Liver (tissue), 3 donors: ENCODE results near the gene RPP25L.

ENCODE experiments used
- CTCF ChIP-seq: fragments of 150-350 bp; IDR thresholded peaks from 2 replicates; pipeline ENCODE4 v1.5.1; 2017; ENCODE audit warnings: improper control_type of control experiment, low read depth, low read length; ENCODE audit not compliant: missing input control
- EGR1 ChIP-seq, 2 donors: IDR thresholded peaks; 2 replicates each; pipeline ENCODE4 v1.6.1; 2016 to 2018; ENCODE audit warnings: antibody characterized with exemption in 2 of 2, low read depth in 2 of 2
- FOXA1 ChIP-seq: IDR thresholded peaks from 2 replicates; pipeline ENCODE4 v1.6.1; 2016; ENCODE audit warnings: antibody characterized with exemption
- GABPA ChIP-seq, 2 donors: IDR thresholded peaks in 1 of 2; conservative IDR thresholded peaks in 1 of 2; 2 replicates each; pipeline ENCODE4 v1.6.1; 2016; ENCODE audit warnings: antibody characterized with exemption in 2 of 2, mild to moderate bottlenecking in 1 of 2, moderate library complexity in 1 of 2
- JUND ChIP-seq, 2 donors: IDR thresholded peaks; 2 replicates each; pipeline ENCODE4 v1.6.1; 2016; ENCODE audit warnings: antibody characterized with exemption in 2 of 2
- RAD21 ChIP-seq, 2 donors: IDR thresholded peaks; 2 replicates each; pipeline ENCODE4 v1.6.1; 2016; ENCODE audit warnings: antibody characterized with exemption in 2 of 2, mild to moderate bottlenecking in 2 of 2
- RXRA ChIP-seq, 2 donors: IDR thresholded peaks; 2 replicates each; pipeline ENCODE4 v1.6.1; 2017 to 2018; ENCODE audit warnings: antibody characterized with exemption in 2 of 2, mild to moderate bottlenecking in 1 of 2
- SP1 ChIP-seq: IDR thresholded peaks from 2 replicates; pipeline ENCODE4 v1.6.1; 2018; ENCODE audit warnings: antibody characterized with exemption, mild to moderate bottlenecking
- TAF1 ChIP-seq: conservative IDR thresholded peaks from 2 replicates; pipeline ENCODE4 v1.6.1; 2016; ENCODE audit warnings: antibody characterized with exemption, mild to moderate bottlenecking
- YY1 ChIP-seq: IDR thresholded peaks from 2 replicates; pipeline ENCODE4 v1.6.1; 2016; ENCODE audit warnings: antibody characterized with exemption, mild to moderate bottlenecking
- ZBTB33 ChIP-seq: IDR thresholded peaks from 2 replicates; pipeline ENCODE4 v1.6.1; 2016; ENCODE audit warnings: antibody characterized with exemption
- TF ChIP-seq, protein P1 (sequence below): IDR thresholded peaks from 2 replicates; pipeline ENCODE4 v1.6.1; 2016; ENCODE audit warnings: antibody characterized with exemption, mild to moderate bottlenecking
- TF ChIP-seq, protein P2 (sequence below): IDR thresholded peaks from 2 replicates; pipeline ENCODE4 v1.6.1; 2016; ENCODE audit warnings: antibody characterized with exemption
- donor health status: healthy.
- donor health status: healthy.

DNA sequence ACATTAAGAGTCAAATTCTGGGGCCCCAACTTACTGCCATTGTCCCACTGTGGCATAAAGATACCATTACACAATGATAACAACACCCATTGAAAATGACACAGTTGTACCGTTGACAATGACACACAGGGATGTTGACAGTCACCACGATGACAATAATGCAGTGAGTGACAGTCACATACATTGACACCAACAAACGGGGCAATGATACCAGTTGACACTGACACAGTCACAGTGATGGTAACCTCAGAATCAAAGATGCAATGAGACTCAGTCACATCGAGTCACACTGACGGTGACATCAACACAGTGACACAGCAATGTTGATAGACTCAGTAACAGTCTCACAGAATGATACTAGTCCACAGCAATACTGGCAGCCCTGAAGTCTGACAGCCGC is 39.3 kb downstream of the RPP25L start:
- TF ChIP-seq, protein P1, sequence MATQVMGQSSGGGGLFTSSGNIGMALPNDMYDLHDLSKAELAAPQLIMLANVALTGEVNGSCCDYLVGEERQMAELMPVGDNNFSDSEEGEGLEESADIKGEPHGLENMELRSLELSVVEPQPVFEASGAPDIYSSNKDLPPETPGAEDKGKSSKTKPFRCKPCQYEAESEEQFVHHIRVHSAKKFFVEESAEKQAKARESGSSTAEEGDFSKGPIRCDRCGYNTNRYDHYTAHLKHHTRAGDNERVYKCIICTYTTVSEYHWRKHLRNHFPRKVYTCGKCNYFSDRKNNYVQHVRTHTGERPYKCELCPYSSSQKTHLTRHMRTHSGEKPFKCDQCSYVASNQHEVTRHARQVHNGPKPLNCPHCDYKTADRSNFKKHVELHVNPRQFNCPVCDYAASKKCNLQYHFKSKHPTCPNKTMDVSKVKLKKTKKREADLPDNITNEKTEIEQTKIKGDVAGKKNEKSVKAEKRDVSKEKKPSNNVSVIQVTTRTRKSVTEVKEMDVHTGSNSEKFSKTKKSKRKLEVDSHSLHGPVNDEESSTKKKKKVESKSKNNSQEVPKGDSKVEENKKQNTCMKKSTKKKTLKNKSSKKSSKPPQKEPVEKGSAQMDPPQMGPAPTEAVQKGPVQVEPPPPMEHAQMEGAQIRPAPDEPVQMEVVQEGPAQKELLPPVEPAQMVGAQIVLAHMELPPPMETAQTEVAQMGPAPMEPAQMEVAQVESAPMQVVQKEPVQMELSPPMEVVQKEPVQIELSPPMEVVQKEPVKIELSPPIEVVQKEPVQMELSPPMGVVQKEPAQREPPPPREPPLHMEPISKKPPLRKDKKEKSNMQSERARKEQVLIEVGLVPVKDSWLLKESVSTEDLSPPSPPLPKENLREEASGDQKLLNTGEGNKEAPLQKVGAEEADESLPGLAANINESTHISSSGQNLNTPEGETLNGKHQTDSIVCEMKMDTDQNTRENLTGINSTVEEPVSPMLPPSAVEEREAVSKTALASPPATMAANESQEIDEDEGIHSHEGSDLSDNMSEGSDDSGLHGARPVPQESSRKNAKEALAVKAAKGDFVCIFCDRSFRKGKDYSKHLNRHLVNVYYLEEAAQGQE, result no peak
- TF ChIP-seq CTCF (no peak), YY1 (no peak), RAD21 (IDR thresholded peaks at IDR 0.05) (no peak), SP1 (no peak), TAF1 (no peak), JUND (IDR thresholded peaks at IDR 0.05) (no peak), ZBTB33 (no peak), RXRA (IDR thresholded peaks at IDR 0.05) (no peak), FOXA1 (no peak), EGR1 (IDR thresholded peaks at IDR 0.05; ENCODE audit: low read depth in 2 of 2) (no peak), GABPA (IDR thresholded peaks at IDR 0.05 in 1 of 2, conservative IDR thresholded peaks at IDR 0.05 in 1 of 2) (no peak)
- TF ChIP-seq, protein P2, sequence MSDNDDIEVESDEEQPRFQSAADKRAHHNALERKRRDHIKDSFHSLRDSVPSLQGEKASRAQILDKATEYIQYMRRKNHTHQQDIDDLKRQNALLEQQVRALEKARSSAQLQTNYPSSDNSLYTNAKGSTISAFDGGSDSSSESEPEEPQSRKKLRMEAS, result no peak
